T-cell (primary cell): ENCODE measurements around the gene UBE2C. TPM values are rescaled to one million over a fixed set of nuclear protein-coding genes. Genes with fewer than 3 reads are reported as not detected.

Experiments
- ATAC-seq, 4 experiments: fragments of 200-7000 bp in 3 of 4; fragments of 150-1000 bp in 1 of 4; cut with Tn5 transposase; replicated peaks in 1 of 4; 1 replicate in 3 of 4; 2 replicates in 1 of 4; pipeline ENCODE4 v1.10.0; 2021; ENCODE audit warnings: moderate library complexity in 3 of 4, mild to moderate bottlenecking in 2 of 4, moderate number of reproducible peaks in 1 of 4
- CTCF ChIA-PET, 2 donors: fragments of 300-600 bp; sonication (Branson Sonifier 250); formaldehyde crosslinking; loops; one replicate each; lab custom pipeline; 2022; ENCODE audit warnings: antibody characterized with exemption in 2 of 2; lab: Charles Lee
- POLR2A ChIA-PET, 2 donors: fragments of 300-600 bp; sonication (Branson Sonifier 250); formaldehyde crosslinking; loops; one replicate each; lab custom pipeline; 2022; ENCODE audit warnings: antibody characterized with exemption in 2 of 2; lab: Charles Lee
- DNase-seq, 35 experiments: peaks; one replicate each; pipeline versions ENCODE4 v3.0.0 to v3.0.0-alpha.2; 2013 to 2023
- H3K27ac ChIP-seq: one replicate; pipeline ENCODE4 v1.5.1; 2013; ENCODE audit warnings: low read length
- H3K27me3 ChIP-seq, 2 experiments: replicated peaks in 1 of 2; 1 replicate in 1 of 2; 2 replicates in 1 of 2; pipeline versions ENCODE4 v1.6.1 to v1.7.0; 2013; ENCODE audit warnings: low read length in 1 of 2, mixed read lengths in 1 of 2; ENCODE audit not compliant: control insufficient read depth in 2 of 2, insufficient read depth in 2 of 2; ENCODE audit errors: extremely low read depth in 1 of 2
- H3K36me3 ChIP-seq, 2 donors: 1 replicate in 1 of 2; 2 replicates in 1 of 2; pipeline versions ENCODE4 v1.6.1 to v1.7.0; 2013; ENCODE audit warnings: low read length in 1 of 2; ENCODE audit not compliant: control insufficient read depth in 2 of 2, insufficient read depth in 1 of 2; ENCODE audit errors: extremely low read depth in 1 of 2
- H3K4me1 ChIP-seq, 2 experiments: 1 replicate in 1 of 2; 2 replicates in 1 of 2; pipeline versions ENCODE4 v1.6.1 to v1.7.0; 2013; ENCODE audit warnings: low read length in 2 of 2, mixed read lengths in 1 of 2; ENCODE audit not compliant: insufficient read depth in 2 of 2, control insufficient read depth in 1 of 2; ENCODE audit errors: extremely low read depth in 1 of 2
- H3K4me3 ChIP-seq, 2 donors: 1 replicate in 1 of 2; 2 replicates in 1 of 2; pipeline versions ENCODE4 v1.5.1 to v1.7.0; 2013; ENCODE audit warnings: mild to moderate bottlenecking in 2 of 2, low read length in 1 of 2, moderate library complexity in 1 of 2; ENCODE audit not compliant: control insufficient read depth in 1 of 2; ENCODE audit errors: extremely low read depth in 1 of 2
- H3K9me3 ChIP-seq: 2 replicates; pipeline ENCODE4 v1.7.0; 2013
- H3K27ac Mint-ChIP-seq, 2 donors: one replicate each; pipeline ENCODE4 v1.8.0; 2020 to 2021; ENCODE audit warnings: mild to moderate bottlenecking in 2 of 2, mixed read lengths in 2 of 2
- H3K27me3 Mint-ChIP-seq, 2 donors: one replicate each; pipeline ENCODE4 v1.8.0; 2021 to 2022; ENCODE audit warnings: mixed read lengths in 2 of 2
- H3K36me3 Mint-ChIP-seq: one replicate; pipeline ENCODE4 v1.8.0; 2021; ENCODE audit warnings: mixed read lengths
- H3K4me1 Mint-ChIP-seq, 3 donors: one replicate each; pipeline ENCODE4 v1.8.0; 2020 to 2022; ENCODE audit warnings: mixed read lengths in 3 of 3, mild to moderate bottlenecking in 1 of 3
- H3K4me3 Mint-ChIP-seq, 3 donors: one replicate each; pipeline ENCODE4 v1.8.0; 2020 to 2022; ENCODE audit warnings: mild to moderate bottlenecking in 3 of 3, mixed read lengths in 3 of 3, moderate library complexity in 3 of 3
- H3K9me3 Mint-ChIP-seq, 3 donors: one replicate each; pipeline ENCODE4 v1.8.0; 2020 to 2022; ENCODE audit warnings: mixed read lengths in 3 of 3
- WGBS: methylation state at CpG from one replicate; pipeline ENCODE4 v1.1.5; 2013; ENCODE audit warnings: missing lambda C conversion rate; ENCODE audit not compliant: insufficient coverage; 5-methylcytosine and 5-hydroxymethylcytosine counted together
- total RNA-seq, 35 experiments: library from RNA in 6 of 35; stranded (reverse) in 6 of 35; fragments of 120-200 nt in 1 of 35; gene quantifications; one replicate each; pipeline versions ENCODE4 v1.2.1 to v1.2.4 and lab custom pipeline; 2013 to 2026

Gene UBE2C
- total RNA-seq, 5 donors from 2014 or later (not counting 1 experiment from before 2014, with no cell fraction given): 0.44 to 2.4 (median 1.2) TPM

DNA sequence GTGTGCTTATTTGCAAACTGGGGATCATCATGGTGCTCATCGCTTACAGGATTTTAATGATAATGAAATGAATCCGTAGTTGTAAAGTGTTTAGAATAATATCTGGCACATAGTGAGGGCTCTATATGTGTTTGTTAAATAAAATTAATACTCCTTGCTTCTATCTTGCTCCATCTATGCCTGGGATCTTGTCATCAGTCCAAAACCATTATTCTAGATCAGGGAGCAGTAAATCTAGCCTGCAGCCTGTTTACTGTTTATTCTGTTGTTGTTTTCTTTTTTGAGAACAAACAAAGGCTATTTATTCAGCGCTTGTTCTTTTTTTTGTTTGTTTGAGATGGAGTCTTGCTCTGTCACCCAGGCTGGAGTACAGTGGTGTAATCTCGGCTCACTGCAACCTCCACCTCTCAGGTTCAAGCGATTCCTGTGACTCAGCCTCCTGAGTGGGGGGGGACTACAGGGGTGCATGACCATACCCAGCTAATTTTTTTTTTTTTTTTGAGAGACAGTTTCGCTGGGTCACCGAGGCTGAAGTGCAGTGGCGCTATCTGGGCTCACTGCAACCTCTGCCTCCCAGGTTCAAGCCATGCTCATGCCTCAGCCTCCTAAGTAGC, 36.6 kb downstream of the UBE2C start:
- Mint-ChIP-seq H3K9me3 (no peaks in the 10 kb centered on the region), H3K36me3 (peaks cover 40% of the 10 kb centered on the region), H3K27ac (no peak overlapping the region), H3K27me3 (no peaks in the 10 kb centered on the region), H3K4me3 (no peak overlapping the region), H3K4me1 (peaks cover 6 to 11% (median 11%) of the 10 kb centered on the region in 3 donors)
- Histone ChIP-seq H3K27ac (no peak overlapping the region), H3K9me3 (no peaks in the 10 kb centered on the region), H3K4me1 (no peaks in the 10 kb centered on the region), H3K36me3 (peaks cover 13 to 60% of the 10 kb centered on the region in 2 donors), H3K27me3 (no peaks in the 10 kb centered on the region), H3K4me3 (no peak overlapping the region)
- ATAC-seq (no peak), DNase-seq (no peak)
- ChIA-PET CTCF (interaction anchor here in 1 of 2 donors (0.6 kb wide), 1 partner anchor 833 kb away, joined by 3 read pairs; no protein-coding TSS in a partner anchor), POLR2A (no interaction called here)
- WGBS: 100% methylated on average over 3 of the region's 8 CpGs

DNA sequence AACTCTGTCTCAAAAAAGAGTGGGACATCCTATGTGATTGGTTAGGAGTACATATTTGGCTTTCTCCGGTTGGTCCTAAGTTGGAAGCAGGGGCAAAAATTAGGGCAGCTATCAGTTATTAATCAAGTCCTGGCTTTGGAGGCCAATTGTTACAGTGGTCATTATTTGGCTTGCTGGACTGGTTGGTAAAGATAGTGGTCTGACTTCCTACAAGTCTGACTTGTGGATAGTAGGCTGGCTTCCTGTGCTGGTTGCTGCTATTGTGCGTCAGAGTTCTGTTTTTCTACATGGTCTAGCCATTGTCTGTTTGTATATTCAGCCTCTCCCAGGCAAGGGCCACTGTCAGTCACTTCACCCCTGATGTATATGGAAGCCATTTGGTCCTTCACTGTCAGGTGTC, 37.8 kb downstream of the UBE2C start:
- no peak overlapping the region for H3K4me3 ChIP-seq
- Mint-ChIP-seq H3K4me1 (peaks cover 15 to 21% (median 21%) of the 10 kb centered on the region in 3 donors), H3K27me3 (no peaks in the 10 kb centered on the region), H3K36me3 (peaks cover 33% of the 10 kb centered on the region), H3K9me3 (no peaks in the 10 kb centered on the region), H3K4me3 (no peak overlapping the region), H3K27ac (no peak overlapping the region)
- DNase-seq: no peak
- H3K36me3 ChIP-seq: peaks cover 9 to 57% of the 10 kb centered on the region in 2 donors
- peaks cover 0 to 9% of the 10 kb centered on the region in 2 experiments for H3K4me1 ChIP-seq
- ATAC-seq: no peak
- ChIA-PET POLR2A (no interaction called here), CTCF (no interaction called here)
- no peak overlapping the region for H3K27ac ChIP-seq
- 100% methylated on average over 1 of the region's 2 CpGs for WGBS
- H3K27me3 ChIP-seq: no peaks in the 10 kb centered on the region
- no peaks in the 10 kb centered on the region for H3K9me3 ChIP-seq

- H3K4me1 Mint-ChIP-seq: peaks cover 20 to 27% (median 26%) of the 10 kb centered on the region in 3 donors
- ATAC-seq (no peak), DNase-seq (no peak)
- Histone ChIP-seq H3K4me3 (no peak overlapping the region), H3K9me3 (no peaks in the 10 kb centered on the region), H3K27me3 (no peaks in the 10 kb centered on the region), H3K27ac (no peak overlapping the region), H3K36me3 (peaks cover 6 to 51% of the 10 kb centered on the region in 2 donors), H3K4me1 (peaks cover 0 to 15% of the 10 kb centered on the region in 2 experiments)
- no peak overlapping the region for H3K4me3 Mint-ChIP-seq
- H3K27ac Mint-ChIP-seq: no peak overlapping the region
- H3K36me3 Mint-ChIP-seq: peaks cover 29% of the 10 kb centered on the region
- POLR2A ChIA-PET: no interaction called here
- H3K27me3 Mint-ChIP-seq: no peaks in the 10 kb centered on the region
- no CpG with 5 or more reads among the region's 1 CpG for WGBS
- no peaks in the 10 kb centered on the region for H3K9me3 Mint-ChIP-seq
- CTCF ChIA-PET: no interaction called here
Measured at GRCh38 chr20:45850926-45851325, 38.5 kb downstream of the UBE2C start.

GRCh38 chr20:45851501-45851900, 39.1 kb downstream of the UBE2C start:
- no peak for DNase-seq
- Mint-ChIP-seq H3K27me3 (no peaks in the 10 kb centered on the region), H3K36me3 (peaks cover 24% of the 10 kb centered on the region), H3K4me1 (peaks cover 26 to 32% (median 30%) of the 10 kb centered on the region in 3 donors), H3K27ac (no peak overlapping the region), H3K9me3 (no peaks in the 10 kb centered on the region), H3K4me3 (no peak overlapping the region)
- H3K27ac ChIP-seq: no peak overlapping the region
- no peaks in the 10 kb centered on the region for H3K9me3 ChIP-seq
- no peak overlapping the region for H3K4me3 ChIP-seq
- no peak for ATAC-seq
- peaks cover 6 to 45% of the 10 kb centered on the region in 2 donors for H3K36me3 ChIP-seq
- H3K4me1 ChIP-seq: peaks cover 4 to 21% of the 10 kb centered on the region in 2 experiments
- ChIA-PET POLR2A (no interaction called here), CTCF (interaction anchor here in 1 of 2 donors (0.7 kb wide), 1 partner anchor 557 kb away, joined by 3 read pairs; no protein-coding TSS in a partner anchor)
- H3K27me3 ChIP-seq: no peaks in the 10 kb centered on the region

- no peaks in the 10 kb centered on the region for H3K9me3 ChIP-seq
- H3K4me3 ChIP-seq: no peak overlapping the region
- no peaks in the 10 kb centered on the region for H3K27me3 Mint-ChIP-seq
- H3K9me3 Mint-ChIP-seq: no peaks in the 10 kb centered on the region
- DNase-seq: no peak
- H3K36me3 ChIP-seq: peaks cover 6 to 38% of the 10 kb centered on the region in 2 donors
- H3K4me3 Mint-ChIP-seq: no peak overlapping the region
- no peak for ATAC-seq
- POLR2A ChIA-PET: no interaction called here
- WGBS: 100% methylated on average over 6 of the region's 6 CpGs
- H3K4me1 ChIP-seq: peaks cover 6 to 25% of the 10 kb centered on the region in 2 experiments
- peaks cover 24% of the 10 kb centered on the region for H3K36me3 Mint-ChIP-seq
- CTCF ChIA-PET: no interaction called here
- H3K4me1 Mint-ChIP-seq: peaks cover 32 to 36% (median 34%) of the 10 kb centered on the region in 3 donors
- no peak overlapping the region for H3K27ac ChIP-seq
- H3K27ac Mint-ChIP-seq: no peak overlapping the region
- H3K27me3 ChIP-seq: no peaks in the 10 kb centered on the region
Measured at GRCh38 chr20:45852326-45852725, 39.9 kb downstream of the UBE2C start.

GRCh38 chr20:45853484-45853883, 41.0 kb downstream of the UBE2C start:
- no peak overlapping the region for H3K27ac Mint-ChIP-seq
- POLR2A ChIA-PET: no interaction called here
- peaks cover 43 to 46% (median 43%) of the 10 kb centered on the region in 3 donors for H3K4me1 Mint-ChIP-seq

More at GRCh38 chr20:45853484-45853883, 41.0 kb downstream of the UBE2C start:
- Mint-ChIP-seq H3K4me3 (no peak overlapping the region), H3K27me3 (no peaks in the 10 kb centered on the region), H3K36me3 (peaks cover 23% of the 10 kb centered on the region), H3K9me3 (no peaks in the 10 kb centered on the region)
- Histone ChIP-seq H3K36me3 (peaks cover 6 to 28% of the 10 kb centered on the region in 2 donors), H3K27ac (no peak overlapping the region), H3K4me1 (peaks cover 13 to 36% of the 10 kb centered on the region in 2 experiments), H3K9me3 (no peaks in the 10 kb centered on the region), H3K4me3 (no peak overlapping the region), H3K27me3 (no peaks in the 10 kb centered on the region)
- ATAC-seq (no peak), DNase-seq (no peak)
- CTCF ChIA-PET: no interaction called here
- no CpG with 5 or more reads among the region's 2 CpGs for WGBS
